K562 (cell line): ENCODE measurements around the gene CLNK. TPM values are rescaled to one million over a fixed set of nuclear protein-coding genes. Genes with fewer than 3 reads are reported as not detected.

Experiments used
- ATAC-seq: fragments of 200-7000 bp; cut with Tn5 transposase; 3 replicates; pipeline ENCODE4 v1.9.1; 2020; ENCODE audit warnings: moderate library complexity
- BruUV-seq: library from RNA; stranded (reverse); fragments of 400-500 nt; replicated peaks from 2 replicates; lab custom pipeline; 2021; lab: Mats Ljungman, UMichigan
- CTCF ChIA-PET: fragments of 300-600 bp; formaldehyde crosslinking; extraction: SDS; loops from one replicate; lab custom pipeline; 2021; ENCODE audit warnings: low intra/inter-chr PET ratio; lab: Yijun Ruan, JAX
- POLR2A ChIA-PET: fragments of 300-600, 350-650 bp; sonication (Branson Sonifier 250); formaldehyde crosslinking; extraction: SDS; loops from one replicate; lab custom pipeline; 2021; ENCODE audit warnings: antibody characterized with exemption, inconsistent platforms; lab: Yijun Ruan, JAX
- DNase-seq, 4 experiments: peaks; one replicate each; pipeline versions ENCODE4 v3.0.0 to v3.0.0-alpha.2; 2011 to 2018; ENCODE audit warnings: low spot score in 3 of 4, mixed read lengths in 3 of 4; ENCODE audit errors: extremely low read depth in 1 of 4
- FAIRE-seq: peaks from 2 replicates; lab custom pipeline; 2011; peaks lifted over from hg19 to GRCh38; lab: Jason Lieb, UNC
- H2AFZ ChIP-seq: 2 replicates; pipeline ENCODE4 v1.6.0; 2011; ENCODE audit warnings: low read depth, low read length, control low read depth, inconsistent platforms
- H3K27ac ChIP-seq: fragments of 200-600 bp; 3 replicates; pipeline ENCODE4 v1.8.0; 2011; ENCODE audit warnings: low read depth, mild to moderate bottlenecking, control low read depth, inconsistent platforms, low read length, moderate library complexity, mixed read lengths; ENCODE audit errors: extremely low read depth
- H3K27me3 ChIP-seq, 2 experiments: fragments of 300-600 bp in 1 of 2; 2 replicates in 1 of 2; 3 replicates in 1 of 2; pipeline versions ENCODE4 v1.6.0 to v1.8.0; 2011; ENCODE audit warnings: inconsistent platforms in 2 of 2, low read length in 2 of 2, mild to moderate bottlenecking in 1 of 2, mixed read lengths in 1 of 2, moderate library complexity in 1 of 2; ENCODE audit not compliant: control insufficient read depth in 2 of 2, insufficient read depth in 2 of 2
- H3K36me3 ChIP-seq: fragments of 300-600 bp; 3 replicates; pipeline ENCODE4 v1.8.0; 2011; ENCODE audit warnings: mild to moderate bottlenecking, low read length, inconsistent platforms; ENCODE audit not compliant: control insufficient read depth, insufficient read depth
- H3K4me1 ChIP-seq, 2 experiments: fragments of 200-600 bp in 1 of 2; replicated peaks in 1 of 2; 2 replicates in 1 of 2; 3 replicates in 1 of 2; pipeline versions ENCODE4 v1.5.1 to v1.8.0; 2011; ENCODE audit warnings: inconsistent platforms in 2 of 2, low read length in 2 of 2, mild to moderate bottlenecking in 1 of 2, mixed read lengths in 1 of 2, moderate library complexity in 1 of 2; ENCODE audit not compliant: control insufficient read depth in 2 of 2, insufficient read depth in 2 of 2
- H3K4me2 ChIP-seq: 2 replicates; pipeline ENCODE4 v1.6.1; 2011; ENCODE audit warnings: low read length, control low read depth, inconsistent platforms, mixed read lengths; ENCODE audit not compliant: insufficient read depth
- H3K4me3 ChIP-seq: fragments of 200-600 bp; sonication (generic), shearing (Covaris generic); 2 replicates; pipeline ENCODE4 v1.5.1; 2016; ENCODE audit warnings: control low read depth, inconsistent platforms
- H3K79me2 ChIP-seq: fragments of 200-600 bp; 3 replicates; pipeline ENCODE4 v1.8.0; 2011; ENCODE audit warnings: low read length, inconsistent platforms; ENCODE audit not compliant: control insufficient read depth, insufficient read depth
- H3K9ac ChIP-seq, 2 experiments: 2 replicates each; pipeline versions ENCODE4 v1.6.0 to v1.6.1; 2011; ENCODE audit warnings: low read depth in 2 of 2, low read length in 2 of 2, control low read depth in 1 of 2, inconsistent platforms in 1 of 2, mild to moderate bottlenecking in 1 of 2, mixed read lengths in 1 of 2; ENCODE audit not compliant: insufficient read depth in 1 of 2
- H3K9me1 ChIP-seq: one replicate; pipeline ENCODE4 v1.6.0; 2011; ENCODE audit warnings: inconsistent platforms, mild to moderate bottlenecking, low read length, moderate library complexity; ENCODE audit not compliant: control insufficient read depth, insufficient read depth
- H3K9me3 ChIP-seq: replicated peaks from 2 replicates; pipeline ENCODE4 v1.5.1; 2011; ENCODE audit warnings: low read depth, low read length, inconsistent platforms; ENCODE audit not compliant: control insufficient read depth, insufficient read depth
- H4K20me1 ChIP-seq: replicated peaks from 2 replicates; pipeline ENCODE4 v1.6.1; 2011; ENCODE audit warnings: low read length, inconsistent platforms, mixed read lengths; ENCODE audit not compliant: control insufficient read depth, insufficient read depth
- GATAD2A ChIP-seq: fragments of 450-650 bp; IDR thresholded peaks from 2 replicates; pipeline ENCODE4 v1.6.1; 2017
- HDAC1 ChIP-seq, 2 experiments: fragments of 450-650 bp; IDR thresholded peaks; 2 replicates each; pipeline ENCODE4 v1.6.1; 2016 to 2017; ENCODE audit warnings: inconsistent platforms in 1 of 2, mild to moderate bottlenecking in 1 of 2, moderate library complexity in 1 of 2
- HNRNPL ChIP-seq: fragments of 200-400 bp; formaldehyde crosslinking; IDR thresholded peaks from 2 replicates; pipeline ENCODE4 v1.6.1; 2017; ENCODE audit warnings: low read depth, mild to moderate bottlenecking, low read length
- IRF2 ChIP-seq: sonication (generic); formaldehyde crosslinking; IDR thresholded peaks from 2 replicates; pipeline ENCODE4 v1.8.1; 2022; ENCODE audit warnings: mild to moderate bottlenecking, missing genetic modification reagents
- PHF20 ChIP-seq: fragments of 450-650 bp; IDR thresholded peaks from 2 replicates; pipeline ENCODE4 v1.6.1; 2018; ENCODE audit not compliant: partially characterized antibody
- SETDB1 ChIP-seq: IDR thresholded peaks from one replicate; pipeline ENCODE4 v1.6.1; 2012; ENCODE audit warnings: low read length, control low read depth, inconsistent platforms
- WGBS: fragments of 100-300 bp; shearing (Covaris generic); methylation state at CpG from one replicate; pipeline ENCODE4 v1.1.6; 2016; ENCODE audit warnings: low coverage, mixed read lengths; ENCODE audit not compliant: insufficient coverage; ENCODE audit errors: missing lambda C conversion rate; 5-methylcytosine and 5-hydroxymethylcytosine counted together
- in situ Hi-C: fragments of 300-500 bp; cut with MboI; formaldehyde crosslinking; loops from 4 replicates; pipeline ENCODE4 v1.15.0; 2018; ENCODE audit warnings: inconsistent platforms, mixed read lengths
- intact Hi-C: fragments of 100-400 bp; cut with micrococcal nuclease; formaldehyde crosslinking; loops from 2 replicates; pipeline ENCODE4 v1.14.2; 2022
- polyA plus RNA-seq, 8 experiments: library from polyadenylated mRNA; depleted of rRNA in 4 of 8; stranded (reverse) in 5 of 8; unstranded in 3 of 8; fragments of >200 nt; fragmentation: Nextera tagmentation in 2 of 8; fragmentation: Illumina TruSeq in 1 of 8; extraction: Ambion mirVana in 2 of 8; extraction: Trizol in 1 of 8; gene quantifications; 2 replicates each; pipeline versions ENCODE4 v1.2.1 to v1.2.3, GENCODE V29; 2011 to 2014; ENCODE audit warnings: inconsistent platforms in 1 of 8, missing spikeins in 1 of 8
- total RNA-seq, 7 experiments: library from RNA; depleted of rRNA in 6 of 7; stranded (reverse); fragments of >200 nt in 6 of 7; fragmentation: Illumina TruSeq in 2 of 7; extraction: Trizol in 2 of 7; gene quantifications; 2 replicates each; pipeline versions ENCODE4 v1.2.1 to v1.2.3, GENCODE V29; 2011 to 2021; ENCODE audit warnings: low replicate concordance in 1 of 7
- TF ChIP-seq, protein P1 (sequence below): sonication (generic); formaldehyde crosslinking; IDR thresholded peaks from 2 replicates; pipeline ENCODE4 v1.4.0; 2020; ENCODE audit warnings: mild to moderate bottlenecking, missing genetic modification reagents
- TF ChIP-seq, protein P2 (sequence below): fragments of 450-650 bp; formaldehyde crosslinking; IDR thresholded peaks from 2 replicates; pipeline ENCODE4 v1.4.0; 2020; ENCODE audit warnings: mild to moderate bottlenecking, moderate library complexity

CLNK gene
- total and polyA plus RNA-seq, 9 of the 15 experiments (the other 6 are each of a cell fraction or from before 2014, with no cell fraction given) = not detected

DNA sequence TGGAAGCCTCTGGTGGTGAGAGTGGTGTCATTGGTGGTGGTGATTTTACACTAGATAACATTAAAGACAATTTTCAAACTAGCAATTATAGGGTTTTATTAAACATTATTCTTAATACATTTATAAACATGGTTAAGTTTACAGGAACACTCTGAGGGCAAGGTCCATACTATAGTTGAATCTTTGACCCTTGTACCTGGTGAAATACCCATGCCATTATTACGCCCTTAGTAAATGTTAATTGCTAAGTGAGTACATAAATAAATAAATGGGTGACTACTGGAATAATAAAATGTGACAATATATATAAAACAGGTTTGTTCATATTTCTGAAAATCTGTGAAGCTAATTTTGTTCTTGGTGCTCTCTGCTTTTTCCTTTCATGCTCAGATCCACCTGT is 13.6 kb upstream of the CLNK start:
- BruUV-seq = no TSS peak
- Histone ChIP-seq H3K79me2 (no peaks in the 10 kb centered on the region), H3K4me1 (no peaks in the 10 kb centered on the region), H3K4me2 (no peak overlapping the region), H3K27ac (no peak overlapping the region), H3K36me3 (no peaks in the 10 kb centered on the region), H3K9me1 (no peaks in the 10 kb centered on the region), H3K4me3 (no peak overlapping the region), H4K20me1 (no peaks in the 10 kb centered on the region), H2AFZ (no peak overlapping the region), H3K9me3 (no peaks in the 10 kb centered on the region), H3K27me3 (no peaks in the 10 kb centered on the region), H3K9ac (no peak overlapping the region)
- FAIRE-seq (no peak), DNase-seq (no peak), ATAC-seq (no peak)
- WGBS = 0% methylated on average over 1 of the region's 1 CpG
- in situ Hi-C loops (no loop called here), intact Hi-C loops (no loop called here)
- POLR2A ChIA-PET = no interaction called here
- TF ChIP-seq HNRNPL = no peak
- TF ChIP-seq, protein P1, sequence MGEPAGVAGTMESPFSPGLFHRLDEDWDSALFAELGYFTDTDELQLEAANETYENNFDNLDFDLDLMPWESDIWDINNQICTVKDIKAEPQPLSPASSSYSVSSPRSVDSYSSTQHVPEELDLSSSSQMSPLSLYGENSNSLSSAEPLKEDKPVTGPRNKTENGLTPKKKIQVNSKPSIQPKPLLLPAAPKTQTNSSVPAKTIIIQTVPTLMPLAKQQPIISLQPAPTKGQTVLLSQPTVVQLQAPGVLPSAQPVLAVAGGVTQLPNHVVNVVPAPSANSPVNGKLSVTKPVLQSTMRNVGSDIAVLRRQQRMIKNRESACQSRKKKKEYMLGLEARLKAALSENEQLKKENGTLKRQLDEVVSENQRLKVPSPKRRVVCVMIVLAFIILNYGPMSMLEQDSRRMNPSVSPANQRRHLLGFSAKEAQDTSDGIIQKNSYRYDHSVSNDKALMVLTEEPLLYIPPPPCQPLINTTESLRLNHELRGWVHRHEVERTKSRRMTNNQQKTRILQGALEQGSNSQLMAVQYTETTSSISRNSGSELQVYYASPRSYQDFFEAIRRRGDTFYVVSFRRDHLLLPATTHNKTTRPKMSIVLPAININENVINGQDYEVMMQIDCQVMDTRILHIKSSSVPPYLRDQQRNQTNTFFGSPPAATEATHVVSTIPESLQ (CRISPR knock-in tag) = no peak
- no peak for TF ChIP-seq SETDB1
- TF ChIP-seq, protein P2, sequence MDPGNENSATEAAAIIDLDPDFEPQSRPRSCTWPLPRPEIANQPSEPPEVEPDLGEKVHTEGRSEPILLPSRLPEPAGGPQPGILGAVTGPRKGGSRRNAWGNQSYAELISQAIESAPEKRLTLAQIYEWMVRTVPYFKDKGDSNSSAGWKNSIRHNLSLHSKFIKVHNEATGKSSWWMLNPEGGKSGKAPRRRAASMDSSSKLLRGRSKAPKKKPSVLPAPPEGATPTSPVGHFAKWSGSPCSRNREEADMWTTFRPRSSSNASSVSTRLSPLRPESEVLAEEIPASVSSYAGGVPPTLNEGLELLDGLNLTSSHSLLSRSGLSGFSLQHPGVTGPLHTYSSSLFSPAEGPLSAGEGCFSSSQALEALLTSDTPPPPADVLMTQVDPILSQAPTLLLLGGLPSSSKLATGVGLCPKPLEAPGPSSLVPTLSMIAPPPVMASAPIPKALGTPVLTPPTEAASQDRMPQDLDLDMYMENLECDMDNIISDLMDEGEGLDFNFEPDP (CRISPR knock-in tag) = no peak
- TF ChIP-seq GATAD2A = no peak
- TF ChIP-seq HDAC1 (IDR thresholded peaks at IDR 0.05) = no peak
- no peak for TF ChIP-seq PHF20
- no peak for TF ChIP-seq IRF2
- CTCF ChIA-PET = no interaction called here
